ENCODE measurements around the gene TBL1XR1.

DNA sequence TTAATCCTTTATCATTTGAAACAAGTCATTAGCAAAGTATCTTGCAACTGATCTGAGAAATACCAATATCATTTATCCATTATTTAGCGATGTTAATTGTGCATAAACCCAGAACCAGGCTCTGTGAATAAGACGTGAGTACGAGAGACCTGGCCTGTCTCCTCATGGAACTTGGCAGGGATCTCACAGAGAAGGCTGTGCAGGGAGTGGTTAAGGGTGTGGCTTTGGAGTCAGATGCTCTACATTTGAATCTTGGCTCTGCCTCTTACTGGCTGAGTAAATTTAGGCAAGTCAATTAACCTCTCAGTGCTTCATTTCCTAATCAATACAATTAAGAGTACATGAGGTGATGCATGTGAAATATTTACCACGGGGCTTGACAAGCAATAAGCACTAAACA lies 39.9 kb upstream of the TBL1XR1 start:
- TF ChIP-seq CTCF (IDR thresholded peaks at IDR 0.05; ENCODE audit: insufficient read depth, low read length, poor library complexity, severe bottlenecking) (no peak), EZH2phosphoT487 (conservative IDR thresholded peaks at IDR 0.05; ENCODE audit: low read length) (no peak)
